H1 (cell line): Measurements from ENCODE around the gene TBC1D24.

Experiments
- BACH1 ChIP-seq: IDR thresholded peaks from 2 replicates; pipeline ENCODE4 v1.6.1; 2012; ENCODE audit warnings: low read length, improper control_type of control experiment
- BCL11A ChIP-seq, 2 experiments: IDR thresholded peaks; one replicate each; pipeline ENCODE4 v1.6.1; 2011; ENCODE audit warnings: low read depth in 2 of 2, low read length in 2 of 2, mild to moderate bottlenecking in 2 of 2
- EP300 ChIP-seq, 2 experiments: IDR thresholded peaks; 1 replicate in 1 of 2; 2 replicates in 1 of 2; pipeline ENCODE4 v1.6.1; 2011 to 2012; ENCODE audit warnings: low read depth in 2 of 2, low read length in 2 of 2, mild to moderate bottlenecking in 2 of 2, borderline replicate concordance in 1 of 2, inconsistent platforms in 1 of 2, moderate library complexity in 1 of 2
- RXRA ChIP-seq: IDR thresholded peaks from 2 replicates; pipeline ENCODE4 v1.6.1; 2011; ENCODE audit warnings: low read depth, mild to moderate bottlenecking, low read length, moderate library complexity; ENCODE audit not compliant: insufficient read depth
- TF ChIP-seq, protein P1 (sequence below), 3 experiments: IDR thresholded peaks; 1 replicate in 2 of 3; 2 replicates in 1 of 3; pipeline versions ENCODE4 v1.5.1 to v1.6.1; 2011; ENCODE audit warnings: low read length in 3 of 3, mild to moderate bottlenecking in 3 of 3, inconsistent platforms in 2 of 3, low read depth in 1 of 3, moderate library complexity in 1 of 3; ENCODE audit not compliant: insufficient read depth in 1 of 3; ENCODE audit errors: control extremely low read depth in 1 of 3

DNA sequence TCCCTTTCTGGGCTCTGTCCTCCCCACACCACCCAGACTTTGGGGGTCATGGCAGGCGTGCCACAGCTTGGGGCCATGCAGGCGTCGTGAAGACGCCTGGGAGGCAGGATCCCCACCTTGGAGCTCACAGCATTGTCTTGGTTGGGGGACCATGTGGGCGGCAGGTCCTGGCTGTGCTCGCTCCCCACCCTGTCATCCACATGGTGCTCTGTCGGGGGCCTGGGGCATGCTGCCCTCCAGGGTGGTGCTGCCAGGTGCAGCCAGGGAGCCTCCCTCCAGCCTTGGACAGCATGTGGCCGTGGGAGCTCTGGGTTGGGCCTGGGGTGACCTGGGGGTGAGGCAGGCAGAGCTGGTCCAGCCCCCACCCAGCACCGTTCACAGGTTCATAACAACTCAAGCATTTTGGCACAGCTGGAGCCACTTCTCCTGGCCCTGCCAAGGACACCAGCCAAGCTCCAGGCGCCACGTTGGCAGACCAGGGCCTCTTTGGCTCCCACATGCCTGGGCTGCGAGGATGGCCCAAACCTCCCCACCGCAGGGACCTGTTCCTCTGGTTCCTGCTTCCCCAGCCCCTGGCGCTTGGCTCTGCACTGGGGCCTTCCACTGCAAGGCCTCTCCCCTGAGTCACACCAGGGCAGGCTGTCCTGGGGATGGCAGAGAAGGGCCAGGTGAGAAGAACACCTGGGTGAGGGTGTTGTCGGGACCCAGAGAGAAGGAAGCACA lies 23.8 kb downstream of the TBC1D24 start:
- TF ChIP-seq BCL11A (IDR thresholded peaks at IDR 0.05; ENCODE audit: low read depth in 2 of 2, low read length in 2 of 2) = no peak
- no peak for TF ChIP-seq EP300 (IDR thresholded peaks at IDR 0.05; ENCODE audit: borderline replicate concordance in 1 of 2, low read depth in 2 of 2, low read length in 2 of 2)
- TF ChIP-seq RXRA = no peak
- TF ChIP-seq, protein P1, sequence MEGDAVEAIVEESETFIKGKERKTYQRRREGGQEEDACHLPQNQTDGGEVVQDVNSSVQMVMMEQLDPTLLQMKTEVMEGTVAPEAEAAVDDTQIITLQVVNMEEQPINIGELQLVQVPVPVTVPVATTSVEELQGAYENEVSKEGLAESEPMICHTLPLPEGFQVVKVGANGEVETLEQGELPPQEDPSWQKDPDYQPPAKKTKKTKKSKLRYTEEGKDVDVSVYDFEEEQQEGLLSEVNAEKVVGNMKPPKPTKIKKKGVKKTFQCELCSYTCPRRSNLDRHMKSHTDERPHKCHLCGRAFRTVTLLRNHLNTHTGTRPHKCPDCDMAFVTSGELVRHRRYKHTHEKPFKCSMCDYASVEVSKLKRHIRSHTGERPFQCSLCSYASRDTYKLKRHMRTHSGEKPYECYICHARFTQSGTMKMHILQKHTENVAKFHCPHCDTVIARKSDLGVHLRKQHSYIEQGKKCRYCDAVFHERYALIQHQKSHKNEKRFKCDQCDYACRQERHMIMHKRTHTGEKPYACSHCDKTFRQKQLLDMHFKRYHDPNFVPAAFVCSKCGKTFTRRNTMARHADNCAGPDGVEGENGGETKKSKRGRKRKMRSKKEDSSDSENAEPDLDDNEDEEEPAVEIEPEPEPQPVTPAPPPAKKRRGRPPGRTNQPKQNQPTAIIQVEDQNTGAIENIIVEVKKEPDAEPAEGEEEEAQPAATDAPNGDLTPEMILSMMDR (IDR thresholded peaks at IDR 0.05; ENCODE audit: control extremely low read depth in 1 of 3, insufficient read depth in 1 of 3, low read depth in 1 of 3, low read length in 3 of 3) = no peak
- no peak for TF ChIP-seq BACH1
